ENCODE data around the gene CLEC16A.
A peak's percentile ranks its signal among the peaks of the same experiment; 100 is the strongest.
"Not testable (repeated sequence)": the region's sequence is repeated elsewhere in the genome, so short reads cannot be mapped to it uniquely, and the experiment has no call there.

Gene CLEC16A

DNA sequence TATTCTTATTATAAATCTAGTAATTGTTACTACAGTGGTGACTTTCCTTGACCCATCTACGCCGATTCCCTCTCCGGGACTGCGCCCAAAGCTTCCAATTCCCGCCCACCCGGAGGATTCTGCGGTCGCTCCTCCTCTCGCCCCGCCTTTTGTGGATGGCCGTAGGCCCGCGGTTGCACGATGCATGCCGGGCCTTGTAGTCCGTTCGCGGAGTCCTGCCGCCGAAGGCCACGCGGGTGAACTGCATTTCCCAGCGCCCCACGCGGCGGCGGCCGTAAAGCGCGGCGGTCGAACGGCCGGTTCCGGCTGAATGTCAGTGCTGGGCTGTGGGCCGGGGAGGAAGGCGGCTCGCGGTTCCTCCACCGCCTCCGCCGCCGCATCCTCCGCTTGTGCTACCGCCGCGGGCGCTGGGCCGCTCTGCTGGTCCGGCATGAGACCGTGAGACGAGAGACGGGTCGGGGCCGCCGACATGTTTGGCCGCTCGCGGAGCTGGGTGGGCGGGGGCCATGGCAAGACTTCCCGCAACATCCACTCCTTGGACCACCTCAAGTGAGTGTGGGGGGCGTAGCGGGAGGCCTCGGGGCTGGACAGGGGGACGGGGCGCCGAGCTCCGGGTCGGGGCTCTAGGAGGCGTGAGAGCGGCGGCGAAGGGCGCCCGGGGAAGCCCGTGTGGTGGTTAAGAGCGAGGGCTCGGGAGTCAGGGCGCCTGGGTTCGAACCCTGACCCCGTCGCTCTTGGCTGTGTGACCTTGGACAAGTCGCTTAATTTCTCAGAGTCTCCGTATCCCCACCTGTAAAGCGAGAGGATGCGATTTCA is at the start of gene CLEC16A:
Gene CLEC16A (plus strand): TSS at position 316 of the 816 bp plus-strand sequence. CDS start 154 bp downstream, at position 470.
- DNase-seq (ENCODE audit: low read depth in 3 of 3): peak; percentile 89 to 93 (median 91)

- no peak for DNase-seq (ENCODE audit: low read depth in 3 of 3)
Measured at GRCh38 chr16:10895053-10895946, 49.1 kb upstream of the CLEC16A start.

DNA sequence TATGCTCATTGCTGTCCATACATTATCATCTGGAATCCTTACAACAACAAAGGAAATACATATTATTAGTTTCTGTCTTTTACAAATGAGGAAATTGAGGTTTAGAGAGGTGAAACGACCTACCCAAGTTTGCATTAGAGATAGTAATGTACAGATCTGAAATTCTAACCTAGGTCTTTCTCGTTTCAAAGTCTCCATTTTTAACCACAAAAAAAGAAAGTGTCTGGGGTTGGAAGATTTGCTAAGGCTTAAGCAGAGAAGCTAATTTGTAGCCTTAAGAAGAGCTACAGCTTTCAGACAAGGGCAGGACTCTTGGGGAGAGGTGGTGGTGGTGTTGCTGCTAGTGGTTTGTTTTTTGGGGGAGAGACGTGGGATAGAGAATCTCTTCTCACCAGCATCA is 48.2 kb upstream of the CLEC16A start:
- DNase-seq (ENCODE audit: low read depth in 3 of 3): no peak

DNA sequence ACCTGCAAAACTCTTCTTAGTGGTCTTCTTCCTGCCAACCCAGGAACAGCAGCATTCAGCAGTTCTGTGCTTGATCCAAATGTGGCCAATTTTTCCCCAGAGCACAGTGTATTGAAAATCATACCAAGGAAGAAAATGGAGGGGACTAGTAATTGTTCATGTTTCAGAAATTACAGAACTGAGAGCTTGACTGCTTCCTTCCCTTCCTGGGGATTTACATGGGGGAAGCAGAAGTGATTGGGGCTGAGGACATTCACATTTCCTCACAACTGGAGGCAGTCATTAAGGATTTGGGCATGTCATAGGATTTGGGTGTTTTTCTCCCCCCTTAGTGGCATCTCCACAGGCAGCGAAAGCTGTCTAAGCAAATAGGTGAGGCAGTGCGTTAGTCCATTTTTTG is 47.6 kb upstream of the CLEC16A start:
- DNase-seq (ENCODE audit: low read depth in 3 of 3): no peak

DNA sequence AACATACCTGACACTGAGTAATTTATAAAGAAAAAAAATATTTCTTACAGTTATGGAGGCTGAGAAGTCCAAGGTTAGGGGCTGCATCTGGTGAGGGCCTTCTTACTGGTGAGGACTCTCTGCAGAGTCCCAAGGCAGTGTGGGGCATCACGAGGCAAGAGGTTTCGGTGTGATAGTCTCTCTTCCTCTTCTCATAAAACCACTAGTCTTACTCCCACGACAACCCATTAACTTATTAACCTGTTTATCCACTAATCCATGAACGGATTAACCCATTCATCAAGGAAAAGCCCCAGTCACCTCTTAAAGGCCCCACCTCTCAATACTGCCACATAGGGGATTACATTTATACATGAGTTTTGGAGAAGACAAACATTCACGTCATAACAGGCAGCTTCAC is 47.2 kb upstream of the CLEC16A start:
- DNase-seq (ENCODE audit: low read depth in 3 of 3): no peak

- no peak for DNase-seq (ENCODE audit: low read depth in 3 of 3)
Measured at GRCh38 chr16:10902999-10903398, 41.4 kb upstream of the CLEC16A start.

- no peak for DNase-seq (ENCODE audit: low read depth in 3 of 3)
Measured at GRCh38 chr16:10906482-10906881, 37.9 kb upstream of the CLEC16A start.

- DNase-seq (ENCODE audit: low read depth in 3 of 3): no peak
Measured at GRCh38 chr16:10906914-10907756, 37.2 kb upstream of the CLEC16A start.

DNA sequence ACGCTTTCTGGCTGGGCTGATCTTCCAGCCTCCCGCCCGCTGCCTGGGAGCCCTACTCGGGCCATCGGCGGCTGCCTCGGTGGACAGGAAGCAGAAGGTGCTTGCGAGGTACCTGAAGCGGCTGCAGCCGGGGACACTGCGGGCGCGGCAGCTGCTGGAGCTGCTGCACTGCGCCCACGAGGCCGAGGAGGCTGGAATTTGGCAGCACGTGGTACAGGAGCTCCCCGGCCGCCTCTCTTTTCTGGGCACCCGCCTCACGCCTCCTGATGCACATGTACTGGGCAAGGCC is 36.7 kb upstream of the CLEC16A start:
- DNase-seq (ENCODE audit: low read depth in 3 of 3): no peak

GRCh38 chr16:10911267-10911666 is 33.1 kb upstream of the CLEC16A start:
- DNase-seq (ENCODE audit: low read depth in 3 of 3): no peak

DNA sequence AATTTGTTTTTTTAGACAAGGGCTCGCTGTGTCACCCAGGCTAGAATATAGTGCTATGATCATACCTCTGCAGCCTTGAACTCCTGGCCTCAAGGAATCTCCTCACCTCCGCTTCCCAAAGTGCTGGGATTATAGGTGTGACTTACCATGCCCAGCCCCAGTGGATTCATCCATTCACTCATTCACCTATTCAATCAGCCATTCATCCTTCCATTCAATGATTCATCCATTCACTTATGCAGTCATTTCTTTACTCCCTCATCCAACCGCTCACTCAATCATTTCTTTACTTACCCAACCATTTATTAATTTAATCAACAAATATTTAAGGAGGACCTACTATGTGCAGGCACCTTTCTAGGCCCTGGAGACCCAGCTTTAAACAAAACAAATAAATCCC is 27.8 kb upstream of the CLEC16A start:
- no peak for DNase-seq (ENCODE audit: low read depth in 3 of 3)

DNA sequence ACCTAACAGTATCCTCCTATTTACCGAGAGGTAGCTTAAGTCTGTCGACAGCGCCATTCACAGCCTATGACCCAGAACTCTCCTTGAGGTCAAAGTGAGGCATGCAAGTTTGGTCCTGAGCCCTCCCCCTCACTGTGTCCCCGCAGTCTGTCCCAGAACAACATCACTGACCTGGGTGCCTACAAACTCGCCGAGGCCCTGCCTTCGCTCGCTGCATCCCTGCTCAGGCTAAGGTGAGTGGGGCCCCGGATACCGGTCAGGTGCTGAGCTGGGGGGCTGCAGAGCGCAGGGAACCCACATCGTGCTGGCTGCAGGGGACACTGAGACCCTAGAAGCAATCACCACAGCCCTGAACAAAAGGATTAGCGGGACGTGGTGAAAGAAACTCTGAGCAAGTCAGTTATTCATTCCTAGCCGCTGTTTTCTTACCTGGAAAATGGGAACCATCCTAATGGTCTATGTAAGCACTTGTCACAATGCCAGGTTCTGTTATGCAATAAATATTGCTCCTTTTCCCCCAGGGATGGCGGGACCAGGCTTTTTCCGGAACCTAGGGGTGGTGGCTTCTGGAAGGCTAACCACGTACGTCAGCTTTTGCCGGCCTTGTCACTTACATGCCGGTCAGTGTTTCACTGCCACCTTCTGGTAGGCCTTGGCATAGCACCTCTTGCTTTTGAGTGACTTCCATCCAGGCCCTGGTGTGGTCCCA is 25.9 kb upstream of the CLEC16A start:
- peak; percentile 64 to 80 (median 71) for DNase-seq (ENCODE audit: low read depth in 3 of 3)

GRCh38 chr16:10919003-10919351 is 25.4 kb upstream of the CLEC16A start:
- DNase-seq (ENCODE audit: low read depth in 3 of 3): no peak

- DNase-seq (ENCODE audit: low read depth in 3 of 3): no peak
Measured at GRCh38 chr16:10920726-10921427, 23.5 kb upstream of the CLEC16A start.

DNA sequence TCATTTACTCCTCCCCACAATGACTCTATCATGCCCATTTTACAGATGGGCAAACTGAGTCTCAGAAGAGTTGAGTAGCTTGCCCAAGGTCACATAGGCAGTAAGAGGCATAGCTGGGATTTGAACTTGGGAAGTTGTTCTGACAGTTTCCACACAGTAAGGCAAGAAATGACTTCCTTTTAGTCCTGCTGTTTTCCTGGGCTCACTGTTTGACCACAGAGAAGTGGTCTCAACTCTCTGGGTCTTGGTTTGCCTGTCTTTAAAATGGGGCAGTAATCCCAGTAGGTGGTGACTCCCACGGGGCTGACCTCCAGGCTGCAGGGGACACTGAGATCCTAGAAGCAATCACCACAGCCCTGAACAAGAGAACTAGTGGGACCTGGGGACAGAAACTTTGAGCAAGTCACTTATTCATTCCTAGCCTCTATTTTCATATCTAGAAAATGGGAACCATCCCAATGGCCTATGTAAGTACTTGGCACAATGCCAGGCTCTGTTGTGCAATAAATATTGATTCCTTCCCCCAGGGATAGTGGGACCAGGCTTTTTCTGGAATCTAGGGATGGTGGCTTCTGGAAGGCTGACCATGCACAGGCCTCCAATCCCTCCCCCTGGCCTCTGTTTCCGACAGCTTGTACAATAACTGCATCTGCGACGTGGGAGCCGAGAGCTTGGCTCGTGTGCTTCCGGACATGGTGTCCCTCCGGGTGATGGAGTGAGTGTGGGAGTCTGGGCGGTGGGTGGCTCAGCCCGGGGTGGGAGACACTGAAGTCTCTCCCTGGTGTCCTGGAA is 22.6 kb upstream of the CLEC16A start:
- no peak for DNase-seq (ENCODE audit: low read depth in 3 of 3)

- no peak for DNase-seq (ENCODE audit: low read depth in 3 of 3)
Measured at GRCh38 chr16:10922328-10923145, 21.8 kb upstream of the CLEC16A start.

DNA sequence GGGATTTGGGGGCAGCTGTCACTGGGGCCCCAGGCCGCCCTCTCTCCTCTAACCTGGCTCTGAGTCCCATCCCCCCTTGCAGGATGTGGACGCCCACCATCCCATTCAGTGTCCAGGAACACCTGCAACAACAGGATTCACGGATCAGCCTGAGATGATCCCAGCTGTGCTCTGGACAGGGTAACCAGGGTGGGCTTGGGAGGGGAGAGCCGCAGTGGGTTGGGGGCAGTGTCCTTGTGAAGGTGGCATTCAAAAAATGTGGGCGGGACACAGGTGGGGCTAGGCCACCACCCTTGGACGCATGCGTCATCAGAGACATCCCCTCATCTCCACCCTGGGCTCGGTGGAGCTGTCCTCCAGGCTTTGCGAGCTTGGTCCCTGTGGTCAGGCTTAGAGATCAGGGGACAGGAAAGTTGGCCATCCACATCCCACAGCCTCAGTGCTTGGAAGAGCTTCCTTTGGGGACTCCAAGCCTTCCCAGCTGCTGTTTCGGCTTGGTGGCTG is 21.2 kb upstream of the CLEC16A start:
- DNase-seq (ENCODE audit: low read depth in 3 of 3): no peak

DNA sequence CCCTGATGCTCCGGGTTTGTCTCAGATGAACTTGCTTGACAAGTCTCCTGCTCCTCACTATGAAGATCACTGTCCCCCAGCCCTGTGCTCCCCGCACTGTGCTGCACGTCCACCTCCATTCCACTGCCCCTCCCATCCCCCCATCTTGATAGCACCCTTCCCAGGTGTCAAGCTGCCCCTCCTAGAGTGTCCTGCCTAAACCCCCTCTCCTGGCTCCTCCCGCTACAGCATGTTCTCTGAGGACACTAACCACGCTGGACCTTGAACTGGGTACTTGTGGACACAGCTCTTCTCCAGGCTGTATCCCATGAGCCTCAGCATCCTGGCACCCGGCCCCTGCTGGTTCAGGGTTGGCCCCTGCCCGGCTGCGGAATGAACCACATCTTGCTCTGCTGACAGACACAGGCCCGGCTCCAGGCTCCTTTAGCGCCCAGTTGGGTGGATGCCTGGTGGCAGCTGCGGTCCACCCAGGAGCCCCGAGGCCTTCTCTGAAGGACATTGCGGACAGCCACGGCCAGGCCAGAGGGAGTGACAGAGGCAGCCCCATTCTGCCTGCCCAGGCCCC is 20.6 kb upstream of the CLEC16A start:
- DNase-seq (ENCODE audit: low read depth in 3 of 3): no peak

- not testable (repeated sequence) for DNase-seq (ENCODE audit: low read depth in 3 of 3)
Measured at GRCh38 chr16:10925285-10925684, 19.1 kb upstream of the CLEC16A start.

Measured in stimulated activated CD4-positive, alpha-beta T cell treated with anti-CD3 and anti-CD28 coated beads, TNF-alpha, amount 100 ng/mL, for 48 hours (primary cell).